ENCODE data around the gene TBXAS1.

Gene TBXAS1

DNA sequence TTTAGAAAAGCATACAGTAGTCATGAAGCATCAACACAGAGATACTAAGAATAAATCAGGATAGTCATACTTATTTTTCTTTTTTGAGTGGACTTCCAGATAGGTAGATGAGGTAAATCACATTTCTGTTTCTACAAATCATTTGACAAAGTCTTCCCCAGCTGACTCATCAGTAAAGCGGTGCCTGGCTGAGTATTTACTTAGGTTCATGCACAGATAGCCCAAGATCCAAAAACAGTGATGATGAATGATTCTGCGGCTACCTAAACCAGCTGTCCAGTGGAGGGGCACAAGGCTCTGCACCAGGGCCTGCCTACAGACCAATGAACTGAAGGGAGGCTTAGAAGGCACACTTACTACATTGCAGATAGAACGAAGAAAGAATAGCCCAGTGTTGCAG lies 120.6 kb downstream of the TBXAS1 start:
- no peak for DNase-seq

DNA sequence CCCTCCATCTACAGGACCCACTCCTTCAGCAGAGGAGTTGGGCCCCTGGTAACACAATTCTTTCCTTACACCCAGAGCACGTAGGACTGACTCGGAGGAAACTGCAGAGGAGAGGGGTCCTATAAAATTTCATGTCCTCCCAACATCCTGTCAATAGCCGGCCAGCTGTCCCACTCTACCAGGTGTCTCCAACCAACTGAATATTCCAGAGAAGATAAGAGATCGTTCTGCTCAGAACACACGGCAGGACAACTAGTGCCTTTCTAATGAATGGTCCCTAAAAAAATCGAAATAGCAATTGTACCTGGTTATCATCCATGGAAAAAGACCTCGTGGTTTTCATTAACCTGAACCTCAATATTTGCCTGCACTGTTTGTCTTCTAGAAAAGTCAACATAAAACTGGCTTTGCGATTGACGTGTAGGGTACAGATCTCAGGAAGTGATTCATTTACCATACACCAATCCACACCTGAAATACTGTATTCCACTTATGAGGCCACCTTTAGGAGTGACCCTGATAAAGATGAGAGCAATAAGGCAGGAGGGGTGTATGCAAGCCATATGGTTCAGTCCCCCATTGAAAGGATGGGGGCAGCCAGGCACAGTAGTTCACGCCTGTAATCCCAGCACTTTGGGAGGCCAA lies 121.9 kb downstream of the TBXAS1 start:
- DNase-seq = no peak

DNA sequence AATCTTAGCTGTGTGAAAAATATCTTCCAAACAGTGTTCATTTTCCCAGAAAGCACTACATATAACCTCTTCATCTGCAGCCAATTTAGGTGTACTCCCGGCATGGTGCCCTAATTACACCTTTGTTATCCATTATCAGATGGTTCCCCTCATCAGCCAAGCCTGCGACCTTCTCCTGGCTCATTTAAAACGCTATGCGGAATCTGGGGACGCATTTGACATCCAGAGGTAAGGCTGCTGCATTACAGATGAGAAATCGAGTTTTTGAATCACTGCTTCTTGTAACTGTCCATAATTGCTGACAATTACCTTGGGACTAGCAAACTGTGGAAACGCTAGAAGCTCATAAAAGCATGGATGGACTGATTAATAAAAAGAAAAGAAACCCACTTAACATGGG lies 124.2 kb downstream of the TBXAS1 start:
- DNase-seq = no peak

DNA sequence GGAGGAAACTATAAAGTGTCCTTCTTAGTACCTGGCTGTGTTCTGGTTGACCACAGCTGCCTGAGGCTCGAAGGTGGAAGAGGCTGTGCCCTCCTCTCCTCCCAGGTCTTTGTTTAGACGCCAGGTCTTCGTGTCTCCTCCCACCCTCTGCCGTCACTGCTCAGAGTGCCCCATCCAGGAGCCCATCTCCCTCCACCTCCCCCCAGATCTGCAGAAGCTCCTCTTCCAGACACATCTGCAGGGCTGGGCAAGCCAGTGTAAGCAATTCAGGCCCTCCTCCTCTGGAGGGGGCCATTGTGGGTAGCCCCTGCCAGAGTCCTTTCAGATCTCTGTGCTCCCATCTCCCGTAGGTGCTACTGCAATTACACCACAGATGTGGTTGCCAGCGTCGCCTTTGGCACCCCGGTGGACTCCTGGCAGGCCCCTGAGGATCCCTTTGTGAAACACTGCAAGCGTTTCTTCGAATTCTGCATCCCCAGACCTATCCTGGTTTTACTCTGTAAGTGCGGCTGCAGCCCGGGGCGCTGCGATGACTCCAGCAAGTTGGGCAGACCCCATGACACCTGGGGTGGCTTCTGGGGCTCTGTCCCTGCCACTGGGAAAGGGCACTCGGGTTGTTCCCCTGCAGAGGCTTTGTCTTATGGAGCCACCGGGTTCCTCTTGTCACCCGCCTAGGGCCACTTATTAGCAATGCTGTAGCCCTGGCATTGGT lies 126.2 kb downstream of the TBXAS1 start:
- DNase-seq = no peak

DNA sequence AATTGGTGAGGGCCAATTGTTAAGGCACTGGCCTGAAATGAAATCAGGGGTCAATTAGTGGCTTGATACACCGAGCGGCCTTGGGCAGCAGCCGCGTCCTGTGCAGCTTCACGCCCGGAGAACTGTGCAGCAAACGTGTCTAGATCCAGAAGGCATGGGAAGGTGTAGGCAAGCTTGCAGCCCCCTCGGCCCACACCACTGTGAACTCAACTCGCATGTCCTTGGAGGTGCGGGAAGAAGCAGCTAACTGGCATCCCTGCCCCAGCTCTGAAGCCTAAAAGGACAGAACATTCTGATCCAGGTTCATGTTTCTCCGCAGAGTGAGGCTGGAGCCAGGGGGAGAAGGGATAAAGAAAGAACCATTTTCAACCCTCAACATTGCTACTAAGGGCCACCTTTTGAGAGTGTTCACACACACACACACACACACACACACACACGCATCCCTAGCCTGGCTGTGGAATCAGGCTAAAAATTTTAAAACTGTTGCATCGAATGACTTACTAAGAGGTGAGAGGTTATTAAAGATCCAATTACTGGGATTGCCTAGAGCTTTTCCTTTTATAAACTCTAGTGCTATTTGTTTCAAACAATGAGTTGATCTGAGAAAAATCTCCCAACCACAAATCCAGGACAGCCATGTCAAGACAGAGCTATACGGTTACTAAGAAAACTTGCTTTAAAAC lies 129.7 kb downstream of the TBXAS1 start:
- DNase-seq = peak; percentile 58

DNA sequence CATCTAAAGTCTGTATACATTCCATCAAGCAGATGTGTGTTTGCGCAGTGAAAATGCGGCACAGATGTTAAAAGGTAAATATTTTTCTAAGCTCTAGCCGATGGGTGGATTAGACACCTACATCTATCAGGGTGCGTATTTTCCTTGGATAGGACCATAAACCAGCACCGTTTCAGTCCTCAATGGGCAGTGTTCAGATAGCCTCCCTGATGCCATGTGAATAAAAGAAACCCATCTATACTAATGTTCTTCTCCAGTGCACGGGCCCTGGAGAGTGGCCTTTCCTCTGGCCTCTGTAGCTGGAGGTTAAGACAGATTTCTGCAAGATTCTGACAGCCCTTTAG lies 130.2 kb downstream of the TBXAS1 start:
- DNase-seq = no peak

DNA sequence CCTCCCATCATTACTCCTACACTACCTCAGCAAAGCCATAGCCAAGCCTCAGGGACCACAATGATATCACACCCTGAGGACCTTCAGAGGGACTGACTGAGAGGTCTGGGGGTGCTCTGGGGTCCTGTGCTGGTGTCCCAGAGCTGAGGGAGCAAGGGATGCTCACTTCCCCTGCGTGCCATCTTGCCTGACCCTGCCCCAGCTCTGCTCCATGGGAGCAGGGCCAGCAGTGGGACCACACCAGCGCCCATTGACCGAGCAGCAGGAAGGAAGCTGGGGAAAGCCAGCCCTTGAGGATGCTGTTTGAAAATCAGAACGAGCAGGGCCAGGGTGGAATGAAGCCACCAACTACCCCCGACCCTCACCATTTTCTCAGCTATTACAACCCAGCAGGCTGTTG lies 130.7 kb downstream of the TBXAS1 start:
- no peak for DNase-seq

DNA sequence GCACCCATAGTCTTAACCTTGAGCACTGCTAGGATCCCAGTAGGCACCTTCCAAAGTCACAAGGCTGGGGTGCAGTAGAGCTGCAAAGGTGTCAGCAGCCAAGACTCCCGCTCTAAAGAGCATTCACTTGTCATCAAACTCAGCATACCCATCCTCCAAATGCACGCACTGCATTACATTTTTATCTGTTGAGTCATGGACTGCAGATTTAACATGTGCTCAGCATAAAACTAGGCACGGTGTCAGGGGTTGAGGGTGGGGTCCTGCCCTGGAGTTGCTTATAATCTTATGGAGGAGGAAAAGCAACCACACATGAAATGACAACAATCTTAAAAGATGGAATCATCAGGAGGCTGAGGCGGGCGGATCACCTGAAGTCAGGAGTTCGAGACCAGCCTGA lies 131.1 kb downstream of the TBXAS1 start:
- DNase-seq = no peak

DNA sequence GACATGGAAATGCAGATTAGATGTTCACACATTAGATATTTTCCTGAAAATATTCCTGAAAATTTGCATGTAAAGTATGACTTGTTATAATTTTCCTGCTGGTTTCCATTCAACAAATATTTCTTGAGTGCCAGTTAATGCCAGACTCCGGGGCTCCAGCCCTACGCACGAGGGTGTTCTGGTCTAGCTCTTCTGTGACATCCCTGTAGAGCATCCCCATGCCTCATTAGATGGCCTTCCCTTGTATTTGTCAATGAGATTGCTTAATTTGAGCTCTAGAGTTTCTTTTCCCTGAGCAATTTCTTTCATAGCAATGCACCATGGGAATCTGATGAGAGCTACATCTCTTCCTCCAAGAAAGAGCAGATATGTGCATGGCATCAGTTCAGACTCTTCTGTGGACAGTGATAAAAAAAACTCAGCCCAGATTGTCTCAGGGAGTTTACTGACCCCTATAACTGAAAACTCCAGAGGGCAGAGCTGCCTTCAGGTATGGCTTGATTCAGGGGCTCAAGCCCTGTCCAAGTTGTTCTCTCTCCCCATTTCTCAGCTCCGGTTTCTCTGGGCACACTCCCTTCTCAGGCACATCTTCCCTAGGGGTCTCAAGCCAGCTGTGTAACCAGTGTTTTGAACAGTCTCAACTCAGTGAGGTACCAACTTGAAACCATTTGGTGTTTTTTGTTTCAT lies 137.0 kb downstream of the TBXAS1 start:
- no peak for DNase-seq

DNA sequence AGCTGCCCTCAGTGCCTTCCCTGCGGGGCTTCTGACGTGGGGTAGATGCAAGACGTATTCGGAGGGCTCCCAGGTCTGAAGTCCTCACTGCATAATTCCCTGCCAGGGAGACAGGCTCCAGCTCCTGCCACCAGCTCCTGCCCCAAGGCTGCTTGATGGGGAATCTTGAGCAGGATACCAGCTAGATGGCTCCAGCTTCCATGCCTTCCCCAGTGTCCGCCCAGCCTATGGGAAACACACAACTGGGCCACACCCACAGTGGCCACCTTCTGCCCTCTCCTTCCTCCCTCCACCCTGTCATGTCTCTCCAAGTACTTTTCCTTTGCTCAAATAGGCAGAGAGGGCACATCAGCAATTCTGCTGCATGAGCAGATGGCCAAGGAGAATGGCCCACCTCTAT lies 137.9 kb downstream of the TBXAS1 start:
- no peak for DNase-seq

DNA sequence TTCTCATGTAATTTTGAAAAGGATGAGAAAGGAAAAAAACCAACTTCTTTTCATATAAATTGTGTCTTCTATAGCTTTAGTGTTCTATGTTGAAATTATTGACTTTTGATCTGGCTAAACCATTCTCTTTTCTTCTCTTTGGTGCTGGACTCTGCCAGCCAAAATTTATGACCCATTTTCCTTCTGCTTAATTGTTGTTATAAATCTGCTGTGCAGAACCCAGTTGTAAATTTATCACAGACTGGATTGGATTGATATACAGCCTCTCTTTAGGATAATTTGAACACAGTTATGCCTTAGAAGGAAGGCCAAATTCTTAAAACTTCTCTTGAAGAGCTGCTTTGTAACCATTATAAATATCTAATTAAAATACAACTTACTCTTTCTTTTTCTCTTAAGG lies 139.9 kb downstream of the TBXAS1 start:
- no peak for DNase-seq

DNA sequence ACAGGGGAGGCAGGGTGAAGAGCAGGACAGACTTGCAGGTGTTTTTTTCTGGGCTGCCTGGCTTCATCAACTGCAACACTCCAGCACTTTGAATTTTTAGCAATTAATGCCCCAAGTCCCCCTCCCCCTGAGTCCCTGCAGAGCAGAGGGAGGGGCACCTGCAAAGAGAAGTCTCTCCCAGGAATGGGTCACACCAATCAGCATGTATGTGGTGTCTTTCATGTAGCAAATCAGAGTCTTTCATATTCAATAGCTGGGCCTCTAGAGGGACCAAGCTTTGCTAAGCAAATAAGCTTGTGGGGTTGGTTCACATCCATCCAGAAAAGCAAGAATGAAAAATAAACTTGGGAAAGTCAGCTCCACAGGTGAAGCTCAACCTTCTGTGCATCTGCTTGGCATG lies 143.0 kb downstream of the TBXAS1 start:
- no peak for DNase-seq

DNA sequence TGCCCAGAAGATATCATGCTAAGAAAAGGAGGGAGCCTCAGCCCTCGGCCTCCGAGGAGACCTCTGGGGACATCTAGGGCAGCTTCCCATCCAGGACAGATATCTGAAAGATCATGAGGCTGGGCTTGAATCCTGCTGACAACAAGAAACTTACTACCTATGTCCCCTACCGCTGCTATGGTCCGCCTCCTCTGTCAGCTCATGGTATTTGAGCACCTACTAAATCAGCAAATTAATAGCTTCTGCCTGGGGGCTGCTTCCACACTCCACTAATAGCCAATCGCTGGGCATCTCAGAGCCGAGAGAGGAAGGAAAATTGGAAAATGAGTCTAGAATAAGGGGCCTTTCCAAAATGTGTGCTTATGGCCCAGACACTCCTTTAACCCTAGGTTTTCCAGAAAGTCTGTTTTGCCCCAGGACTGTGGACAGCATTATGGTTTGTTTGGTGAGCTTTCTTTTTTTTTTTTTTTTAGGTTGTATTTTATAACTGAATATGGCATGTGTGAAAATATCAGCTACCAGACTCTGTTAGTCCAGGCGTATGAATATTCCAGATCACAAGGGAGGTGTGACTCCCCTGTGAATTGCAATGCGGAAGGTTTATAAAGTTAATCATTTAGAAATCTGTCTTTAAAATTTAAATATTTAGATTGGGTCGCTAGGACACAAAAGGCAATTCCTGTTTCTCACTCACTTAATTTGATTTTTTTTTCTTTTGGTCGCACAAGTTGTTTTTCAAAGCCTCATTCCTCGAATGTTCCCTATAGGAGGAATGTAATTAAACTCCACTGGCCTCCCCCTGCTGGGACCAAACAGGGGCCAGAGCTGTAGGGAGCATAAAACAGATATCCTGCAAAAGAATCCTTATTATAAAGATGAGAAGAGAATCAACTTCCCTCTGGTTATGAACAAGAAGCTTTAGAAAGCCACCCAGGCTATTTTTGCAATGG lies 144.3 kb downstream of the TBXAS1 start:
- DNase-seq = no peak

DNA sequence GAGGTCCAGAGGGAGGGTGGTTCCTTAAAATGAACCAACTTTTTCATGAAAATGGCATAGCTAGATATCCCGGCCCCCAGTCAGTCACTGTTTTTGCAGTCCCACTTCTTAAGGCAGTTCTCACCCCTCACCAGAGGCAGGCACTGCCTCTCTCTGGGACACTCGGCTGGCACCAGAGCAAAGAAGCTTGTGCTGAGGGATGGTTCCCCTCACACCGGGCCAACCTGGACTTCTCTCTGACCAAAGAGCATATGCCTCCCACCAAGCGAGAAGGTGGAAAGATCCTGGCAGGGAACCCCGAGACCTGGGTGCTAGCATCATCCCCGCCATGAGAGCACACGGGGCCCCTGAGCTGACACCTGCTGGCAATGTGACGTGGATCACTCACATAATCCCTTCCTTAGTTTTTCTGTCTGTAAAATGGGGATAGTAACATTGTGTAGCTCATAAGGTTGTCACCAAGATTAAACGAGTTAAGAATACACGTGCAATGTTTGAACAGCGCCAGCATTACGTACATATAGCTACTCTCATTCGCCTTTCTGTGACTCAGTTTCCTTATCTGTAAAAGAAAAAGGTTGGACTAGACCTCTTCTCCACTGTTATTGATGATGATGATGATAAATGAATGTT lies 145.2 kb downstream of the TBXAS1 start:
- no peak for DNase-seq

DNA sequence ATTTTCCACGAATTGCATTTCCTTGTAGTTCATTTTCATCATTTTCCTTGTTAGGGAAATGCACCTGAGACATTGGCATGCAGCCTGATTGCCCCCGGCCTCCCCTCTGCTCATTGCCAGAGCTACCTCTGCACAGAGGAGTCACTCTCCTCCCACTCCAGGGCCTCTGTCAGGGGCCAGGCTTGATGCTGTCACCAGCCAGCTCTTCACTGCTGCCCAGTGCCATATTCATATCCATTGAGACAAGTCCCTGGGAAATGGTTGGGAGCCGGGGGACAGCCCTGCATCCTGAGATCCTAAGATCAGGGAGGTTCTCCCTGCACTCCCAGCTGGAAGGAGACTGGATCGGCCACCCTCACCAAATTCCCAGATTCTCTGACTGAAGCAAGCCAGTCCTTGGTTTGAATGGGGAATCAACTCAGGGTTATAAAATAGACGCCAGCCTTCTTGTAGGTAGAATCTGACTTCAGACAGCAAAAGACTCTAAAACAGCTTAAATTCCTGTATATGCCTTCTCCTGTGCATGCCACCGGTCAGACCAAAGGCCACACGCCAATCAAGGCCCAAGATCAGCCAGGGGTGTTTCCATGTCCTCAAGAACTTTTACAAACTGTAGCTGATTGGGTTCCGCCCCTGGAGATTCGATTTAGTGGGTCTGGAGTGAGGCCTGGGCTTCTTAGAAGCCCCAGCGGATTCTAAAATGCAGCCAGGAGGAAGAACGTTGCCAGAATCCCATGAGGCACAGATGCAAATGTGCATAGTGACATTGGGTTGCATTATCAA lies 147.2 kb downstream of the TBXAS1 start:
- no peak for DNase-seq

DNA sequence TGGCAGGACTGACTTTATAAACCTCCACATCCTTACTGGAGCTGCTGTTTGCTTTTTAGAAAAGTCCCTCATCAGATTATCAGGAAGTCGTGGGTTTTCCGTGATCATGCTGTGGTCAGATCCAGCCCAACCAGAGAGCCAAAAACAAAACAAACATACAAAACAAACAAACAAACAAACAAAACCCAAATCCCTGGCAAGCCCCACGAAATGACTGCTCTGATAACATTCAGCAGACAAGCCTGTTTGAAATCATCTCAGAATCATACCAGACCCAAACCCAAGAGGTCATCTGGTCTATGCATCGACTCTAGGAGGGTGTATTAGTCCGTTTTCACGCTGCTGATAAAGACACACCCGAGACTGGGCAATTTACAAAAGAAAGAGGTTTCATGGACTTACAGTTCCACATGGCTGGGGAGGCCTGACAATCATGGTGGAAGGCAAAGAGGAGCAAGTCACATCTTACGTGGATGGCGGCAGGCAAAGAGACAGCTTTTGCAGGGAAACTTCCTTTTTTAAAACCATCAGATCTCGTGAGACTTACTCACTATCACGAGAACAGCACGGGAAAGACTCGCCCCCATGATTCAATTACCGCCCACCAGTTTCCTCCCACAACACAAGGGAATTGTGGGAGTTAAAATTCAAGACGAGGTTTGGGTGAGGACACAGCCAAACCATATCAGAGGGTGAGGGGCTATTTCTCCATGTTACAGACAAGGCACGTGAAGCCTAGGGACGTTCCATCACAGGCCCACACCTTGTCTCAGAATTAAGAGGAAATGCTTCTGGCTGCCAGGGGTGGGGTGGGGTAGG lies 148.0 kb downstream of the TBXAS1 start:
- no peak for DNase-seq

DNA sequence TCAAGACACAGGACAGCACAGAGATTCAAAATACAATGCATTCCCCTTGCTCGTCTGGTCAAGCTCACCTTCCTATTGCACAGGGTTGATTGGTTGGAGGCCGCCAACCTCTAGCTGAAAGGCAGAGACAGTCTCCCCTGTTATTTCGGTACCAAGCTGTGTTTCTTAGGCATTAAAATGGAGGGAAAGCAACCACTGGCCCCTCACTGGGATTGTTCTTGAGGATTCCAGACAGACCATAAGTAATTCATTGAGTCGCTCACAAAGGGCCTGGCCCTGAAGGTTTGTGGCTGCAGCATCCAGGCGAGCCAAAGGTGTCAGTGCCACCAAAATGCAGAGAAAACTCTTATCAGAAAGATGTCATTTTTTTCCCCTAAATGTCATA lies 152.4 kb downstream of the TBXAS1 start:
- peak; percentile 45 for DNase-seq

DNA sequence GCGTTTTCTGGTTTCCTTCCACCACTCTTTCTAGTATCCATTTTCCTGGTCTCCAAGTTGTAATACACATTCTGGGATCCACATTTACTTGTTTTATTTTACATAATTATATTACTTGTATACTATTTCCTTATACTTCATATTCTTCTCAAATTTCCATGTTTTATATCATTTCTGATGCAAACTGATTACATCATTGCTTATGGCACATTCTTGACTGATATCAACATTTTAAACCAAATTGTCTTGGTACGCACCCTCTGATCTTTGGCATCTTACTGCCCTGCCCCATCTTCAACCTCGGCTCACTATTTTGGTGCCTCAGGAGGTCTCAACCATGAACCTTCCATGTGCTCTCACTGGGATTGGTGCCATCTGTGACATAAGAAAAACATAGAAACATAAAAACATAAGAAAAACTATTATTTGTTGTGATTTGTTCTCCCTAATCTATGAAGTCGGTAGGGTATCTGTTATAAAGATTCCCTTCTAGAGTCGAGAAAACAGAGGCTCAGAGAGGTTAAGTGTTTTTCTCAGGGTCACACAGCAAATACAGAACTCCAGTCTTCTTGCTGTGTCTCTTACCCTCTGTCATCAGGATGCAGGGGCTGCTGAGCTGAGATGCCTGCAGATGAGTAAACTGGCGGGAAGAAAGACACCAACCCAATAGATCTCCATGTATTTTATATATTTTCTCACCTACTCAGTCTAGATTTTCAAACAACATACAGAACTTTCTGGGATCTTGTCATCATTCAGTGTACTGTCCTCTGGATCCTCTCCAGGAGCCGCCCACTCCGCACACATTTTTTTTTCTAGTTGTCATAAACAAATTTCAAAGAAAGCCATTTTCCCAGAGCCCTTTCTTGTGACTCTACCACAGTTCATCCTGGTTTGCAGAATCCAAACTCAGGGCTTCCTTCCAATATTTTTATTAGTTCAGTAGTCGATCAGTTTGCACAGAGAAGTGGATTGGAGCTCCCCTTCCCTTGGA lies 154.2 kb downstream of the TBXAS1 start:
- no peak for DNase-seq

Measured in eye (tissue), 1 donor.